Sciatic nerve (tissue), 1 donor: ENCODE results near the gene TDO2. TPM values are rescaled to one million over a fixed set of nuclear protein-coding genes. Genes with fewer than 3 reads are reported as not detected.

Source experiments
- total RNA-seq: library from RNA; stranded (reverse); fragmentation: NEBNext Ultra II Directional; extraction: Animal tissue kit (Norgen Biotek cat#: 25700); gene quantifications from one replicate; pipeline ENCODE4 v1.2.1, GENCODE V29; 2021
- donor health status: DM: no; HTN: no; CAD: no.

Gene TDO2
- total RNA-seq, 1 donor from 2014 or later: not detected

Other genes with a start within 250 kb of the TDO2 start
- 16.1 TPM for gene GUCY1A1, start 236.8 kb upstream of the TDO2 start, total RNA-seq
- 15.5 TPM for gene GUCY1B1, start 144.7 kb upstream of the TDO2 start, total RNA-seq
- gene ASIC5, start 37.4 kb upstream of the TDO2 start, total RNA-seq: not detected
- gene CTSO, start 50.2 kb downstream of the TDO2 start, total RNA-seq: 25.9 TPM